GM19324 (cell line): ENCODE data around the gene CES4A.
"Not testable (repeated sequence)": the region's sequence is repeated elsewhere in the genome, so short reads cannot be mapped to it uniquely, and the experiment has no call there.

Experiments
- ATAC-seq: cut with Tn5 transposase; IDR thresholded peaks from one replicate; pipeline ENCODE4 v1.9.1; 2021; ENCODE audit warnings: mild to moderate bottlenecking, moderate library complexity; ENCODE audit not compliant: unreplicated experiment, low FRiP score

The CES4A gene

DNA sequence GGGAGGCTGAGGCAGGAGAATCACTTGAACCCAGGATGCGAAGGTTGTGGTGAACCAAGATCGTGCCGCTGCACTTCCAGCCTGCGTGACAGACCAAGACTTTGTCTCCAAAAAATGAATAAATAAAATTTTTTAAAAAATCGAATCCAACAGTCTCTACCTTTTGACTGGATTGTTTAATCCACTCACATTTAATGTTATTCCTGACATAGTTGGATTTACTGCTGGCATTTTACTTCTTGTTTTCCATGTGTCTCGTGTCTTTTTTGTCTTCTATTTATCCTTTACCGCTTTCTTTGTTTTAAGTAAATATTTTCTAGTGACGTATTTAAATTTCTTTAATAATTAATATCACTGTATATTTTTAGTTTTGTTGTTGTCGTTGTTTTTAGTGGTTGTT lies 5.4 kb upstream of the CES4A start:
- ATAC-seq = no peak

- ATAC-seq = no peak
Observed at GRCh38 chr16:66984892-66985311, 3.5 kb upstream of the CES4A start.

GRCh38 chr16:66986559-66986958 lies 1.8 kb upstream of the CES4A start:
- no peak for ATAC-seq

- ATAC-seq = no peak
Observed at GRCh38 chr16:66991545-66992077, 3.2 kb downstream of the CES4A start.

GRCh38 chr16:66993558-66993957 lies 5.2 kb downstream of the CES4A start:
- ATAC-seq = not testable (repeated sequence)

DNA sequence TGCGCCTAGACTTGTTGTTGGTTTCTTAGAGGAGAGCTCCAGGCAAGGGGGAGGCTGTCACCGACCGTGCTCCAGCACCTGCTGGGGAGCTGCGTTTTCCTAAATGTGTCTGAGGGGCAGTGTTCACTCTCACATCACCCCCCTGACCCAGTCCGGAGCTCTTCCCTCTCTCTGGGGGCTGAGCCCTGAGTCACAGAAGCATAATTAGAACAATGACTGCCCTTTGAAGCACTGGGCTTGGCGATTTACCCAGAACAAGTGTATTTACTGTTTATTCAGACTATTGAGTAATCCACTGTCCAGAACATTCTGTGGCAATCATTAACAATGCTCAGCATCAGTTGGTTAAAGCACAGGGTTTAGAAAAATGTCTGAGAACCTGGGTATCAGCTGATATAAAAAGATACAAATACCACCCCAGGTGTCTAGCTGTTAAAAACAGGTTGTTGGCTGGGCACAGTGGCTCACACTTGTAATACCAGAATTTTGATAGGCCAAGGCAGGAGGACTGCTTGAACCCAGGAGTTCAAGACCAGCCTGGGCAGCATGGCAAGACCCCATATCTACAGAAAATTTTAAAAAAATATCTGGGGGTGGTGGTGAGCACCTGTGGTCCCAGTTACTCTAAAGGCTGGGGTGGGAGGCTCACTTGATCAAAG lies 8.1 kb downstream of the CES4A start:
- no peak for ATAC-seq

DNA sequence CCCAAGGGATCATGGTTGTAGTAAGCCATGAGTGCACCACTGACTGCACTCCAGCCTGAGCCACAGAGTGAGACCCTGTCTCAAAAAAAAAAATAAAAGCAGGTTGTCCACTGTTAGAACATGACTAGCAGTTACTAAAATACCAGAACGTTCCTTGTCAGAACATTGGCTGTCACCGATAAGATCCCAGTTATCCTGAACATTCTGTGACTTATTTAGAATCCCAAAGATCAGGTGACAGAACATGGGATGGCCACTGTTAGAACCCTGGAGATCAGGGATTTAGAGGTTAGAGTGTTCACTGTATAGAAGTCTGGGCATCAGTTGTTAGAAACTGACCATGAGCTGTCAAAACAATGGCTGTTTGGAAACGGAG lies 8.6 kb downstream of the CES4A start:
- ATAC-seq = no peak

- ATAC-seq = no peak
Observed at GRCh38 chr16:67000384-67001351, 12.3 kb downstream of the CES4A start.

GRCh38 chr16:67001726-67002125 lies 13.3 kb downstream of the CES4A start:
- ATAC-seq = no peak

- ATAC-seq = no peak
Observed at GRCh38 chr16:67006930-67007658, 18.7 kb downstream of the CES4A start.

- ATAC-seq = no peak
Observed at GRCh38 chr16:67009158-67009557, 20.8 kb downstream of the CES4A start.

DNA sequence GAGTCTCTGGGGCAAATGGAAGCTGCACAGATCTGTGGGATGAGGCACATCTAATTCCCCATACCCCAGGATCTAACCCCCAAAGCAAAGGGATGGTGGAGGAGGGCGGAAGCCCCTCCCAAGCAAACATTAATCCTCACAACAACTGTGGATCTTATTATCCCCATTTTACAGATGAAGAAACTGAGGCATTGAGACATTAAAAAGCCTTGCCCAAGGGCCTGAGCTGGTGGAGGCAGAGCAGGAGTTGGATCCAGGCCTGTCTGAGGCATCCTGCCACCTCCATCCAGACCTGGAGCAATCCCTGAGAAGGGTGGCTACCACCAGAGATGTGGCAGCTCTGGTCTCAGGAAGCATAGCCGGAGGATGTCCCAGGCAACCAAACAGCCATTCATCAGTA lies 22.9 kb downstream of the CES4A start:
- no peak for ATAC-seq

DNA sequence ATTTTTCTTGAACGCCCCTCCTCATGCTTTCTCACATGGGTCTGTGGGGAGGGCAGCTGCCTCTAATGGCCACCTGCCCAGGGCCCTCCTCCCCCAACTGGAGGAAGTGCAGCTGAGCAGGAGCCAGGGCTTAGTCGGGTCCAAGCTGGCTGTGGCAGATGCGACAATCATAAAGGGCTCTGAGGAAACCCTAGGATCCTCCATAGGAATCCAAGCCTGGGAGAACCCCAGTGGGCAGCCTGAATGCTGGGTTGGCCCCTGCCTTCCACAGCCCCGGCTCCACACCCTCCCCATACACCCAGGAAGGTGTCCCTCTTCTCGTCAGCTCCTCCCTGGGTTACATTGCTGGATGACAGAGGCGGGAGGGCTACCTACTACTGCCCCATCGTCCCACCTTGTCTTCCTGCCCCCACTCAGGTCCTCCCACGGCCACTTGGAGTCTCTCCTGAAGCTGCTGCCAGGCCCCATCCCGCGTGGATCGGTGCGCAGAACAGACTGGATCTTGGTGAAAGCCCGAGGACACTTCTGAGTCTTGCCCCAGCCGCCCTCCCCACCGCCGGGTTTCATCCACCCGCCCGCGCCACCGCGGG lies 24.9 kb downstream of the CES4A start:
- ATAC-seq = no peak

GRCh38 chr16:67013823-67014633 lies 25.6 kb downstream of the CES4A start:
- no peak for ATAC-seq

- ATAC-seq = no peak
Observed at GRCh38 chr16:67014634-67015312, 26.4 kb downstream of the CES4A start.

GRCh38 chr16:67015313-67015731 lies 26.9 kb downstream of the CES4A start:
- no peak for ATAC-seq

DNA sequence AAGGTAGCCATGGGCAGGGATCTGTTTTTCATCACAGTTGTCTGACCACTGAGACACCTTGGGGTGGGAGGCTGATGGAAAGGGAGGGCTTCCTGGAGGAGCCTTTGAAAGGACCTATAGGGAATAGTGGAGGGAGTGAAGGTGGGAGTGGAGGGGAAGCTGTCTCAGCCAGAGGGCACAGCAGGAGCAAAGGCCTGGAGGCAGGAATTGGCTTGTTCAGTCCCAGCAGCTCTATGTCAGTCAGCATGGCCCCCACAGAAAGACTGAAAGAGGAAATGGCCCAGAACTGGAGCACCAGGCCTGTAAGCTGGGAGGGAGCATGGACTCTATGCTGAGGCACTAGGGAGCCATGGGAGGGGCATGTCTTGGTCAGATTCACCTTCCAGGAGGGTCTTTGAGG lies 27.8 kb downstream of the CES4A start:
- no peak for ATAC-seq

DNA sequence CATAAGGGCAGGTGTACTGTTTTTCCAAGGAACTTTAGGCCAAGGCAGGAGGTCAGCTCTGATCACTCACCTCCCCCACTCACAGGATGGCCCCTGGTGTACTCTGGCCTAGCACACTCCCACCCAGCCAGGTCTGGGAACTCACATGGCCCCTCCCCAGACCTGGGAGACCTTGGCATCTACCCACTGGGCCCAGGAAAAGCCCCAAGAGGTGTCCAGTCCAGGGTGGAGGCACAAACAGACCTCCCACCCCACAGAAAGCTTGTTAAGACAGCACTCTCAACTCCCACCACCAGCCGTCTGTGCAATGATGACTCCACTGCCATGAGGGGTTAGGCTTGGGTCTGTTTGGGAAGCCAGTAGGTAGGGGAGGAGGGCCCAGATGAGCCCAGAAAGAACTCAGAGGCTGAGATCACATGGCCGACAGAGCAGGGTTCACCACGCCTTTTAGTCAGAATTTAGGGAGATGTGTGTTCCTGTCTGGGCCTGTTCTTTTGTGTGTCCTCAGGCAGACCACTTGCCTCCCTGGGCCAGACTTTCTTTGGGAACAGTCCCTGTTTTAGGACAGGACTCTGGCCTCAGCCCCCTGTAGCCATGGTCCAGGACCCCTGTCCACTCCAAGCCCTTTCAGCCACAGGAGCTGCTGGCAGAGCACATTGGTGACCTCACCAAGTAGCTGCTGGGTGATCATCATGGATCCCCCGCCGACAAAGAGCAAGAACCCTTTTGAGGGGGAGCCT lies 28.5 kb downstream of the CES4A start:
- ATAC-seq = no peak

- no peak for ATAC-seq
Observed at GRCh38 chr16:67017421-67017750, 29.0 kb downstream of the CES4A start.
